NCI-H1436 treated with DMSO at 0.1 percent for 48 hours (cell line): ENCODE results near the gene PGLYRP2.

ENCODE experiments used
- DNase-seq: peaks from one replicate; lab custom pipeline; 2025; lab: John Stamatoyannopoulos, UW

The PGLYRP2 gene

DNA sequence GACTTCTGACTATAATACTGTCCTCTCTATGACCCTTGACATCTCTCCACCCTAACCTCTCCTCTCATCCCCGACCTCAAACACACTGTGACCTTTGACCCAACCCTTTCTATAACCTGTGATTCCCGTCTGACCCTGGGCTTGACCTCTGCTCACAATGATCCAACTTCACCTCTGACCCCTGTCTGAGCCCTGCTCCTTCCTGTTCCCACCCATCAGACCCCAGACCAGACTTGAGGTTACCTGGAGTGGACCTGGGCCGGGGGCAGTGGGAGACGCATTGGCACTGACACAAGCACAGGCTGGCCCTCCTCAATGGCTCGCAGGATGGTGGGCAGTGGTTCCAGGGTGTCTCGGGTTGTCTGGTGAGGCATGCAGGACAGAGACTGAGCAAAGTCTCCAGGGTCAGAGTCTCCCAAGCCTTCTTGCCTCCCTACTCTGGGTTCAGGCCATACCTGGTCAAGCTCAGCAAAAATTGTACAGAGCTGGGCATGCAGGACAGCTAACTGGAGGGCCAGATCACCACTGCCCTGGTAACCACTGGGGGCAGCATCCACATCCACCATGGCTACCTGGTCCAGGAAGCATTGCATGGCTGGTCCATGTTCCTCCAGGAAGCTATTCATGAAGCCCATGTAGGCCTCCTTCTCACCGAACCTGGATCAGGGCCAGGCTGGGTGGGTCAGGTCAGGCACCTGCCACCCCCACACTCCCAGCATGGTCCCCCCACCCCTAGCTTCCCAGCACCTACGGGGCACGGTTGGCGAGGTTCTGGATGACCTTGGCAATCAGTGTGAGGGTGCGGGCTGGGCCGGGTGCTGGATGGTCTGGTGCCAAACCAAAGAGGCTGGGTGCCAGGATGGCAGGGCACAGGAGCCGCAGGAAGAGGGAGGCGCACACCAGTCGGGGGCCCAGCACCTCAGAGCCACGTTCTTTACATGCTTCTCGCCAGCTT lies 25.1 kb downstream of the PGLYRP2 start:
- no peak for DNase-seq

DNA sequence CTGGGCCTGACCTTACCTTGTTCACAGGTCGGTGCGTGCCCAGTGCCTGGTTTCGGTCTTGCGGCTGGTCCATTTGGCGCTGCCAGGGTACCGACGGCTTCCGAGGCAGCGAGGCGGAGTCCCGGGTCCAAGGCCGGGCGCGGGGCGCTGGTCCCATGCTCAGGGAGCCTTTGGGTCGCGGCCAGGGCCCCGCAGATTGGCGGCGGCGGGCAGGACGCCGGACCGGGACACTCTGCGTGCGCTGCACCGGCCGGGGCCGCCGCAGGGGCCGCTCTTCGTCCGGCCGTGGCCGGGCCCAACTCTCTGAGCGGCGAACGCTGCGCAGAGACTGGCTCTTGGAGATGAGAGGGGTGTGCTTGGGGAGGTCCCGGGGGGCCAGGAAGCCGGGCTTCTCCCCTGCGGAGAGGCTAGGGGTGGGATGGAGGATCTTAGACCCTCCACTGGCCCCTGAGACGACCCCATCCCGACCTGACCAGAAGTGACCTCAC lies 26.2 kb downstream of the PGLYRP2 start:
- DNase-seq = no peak

DNA sequence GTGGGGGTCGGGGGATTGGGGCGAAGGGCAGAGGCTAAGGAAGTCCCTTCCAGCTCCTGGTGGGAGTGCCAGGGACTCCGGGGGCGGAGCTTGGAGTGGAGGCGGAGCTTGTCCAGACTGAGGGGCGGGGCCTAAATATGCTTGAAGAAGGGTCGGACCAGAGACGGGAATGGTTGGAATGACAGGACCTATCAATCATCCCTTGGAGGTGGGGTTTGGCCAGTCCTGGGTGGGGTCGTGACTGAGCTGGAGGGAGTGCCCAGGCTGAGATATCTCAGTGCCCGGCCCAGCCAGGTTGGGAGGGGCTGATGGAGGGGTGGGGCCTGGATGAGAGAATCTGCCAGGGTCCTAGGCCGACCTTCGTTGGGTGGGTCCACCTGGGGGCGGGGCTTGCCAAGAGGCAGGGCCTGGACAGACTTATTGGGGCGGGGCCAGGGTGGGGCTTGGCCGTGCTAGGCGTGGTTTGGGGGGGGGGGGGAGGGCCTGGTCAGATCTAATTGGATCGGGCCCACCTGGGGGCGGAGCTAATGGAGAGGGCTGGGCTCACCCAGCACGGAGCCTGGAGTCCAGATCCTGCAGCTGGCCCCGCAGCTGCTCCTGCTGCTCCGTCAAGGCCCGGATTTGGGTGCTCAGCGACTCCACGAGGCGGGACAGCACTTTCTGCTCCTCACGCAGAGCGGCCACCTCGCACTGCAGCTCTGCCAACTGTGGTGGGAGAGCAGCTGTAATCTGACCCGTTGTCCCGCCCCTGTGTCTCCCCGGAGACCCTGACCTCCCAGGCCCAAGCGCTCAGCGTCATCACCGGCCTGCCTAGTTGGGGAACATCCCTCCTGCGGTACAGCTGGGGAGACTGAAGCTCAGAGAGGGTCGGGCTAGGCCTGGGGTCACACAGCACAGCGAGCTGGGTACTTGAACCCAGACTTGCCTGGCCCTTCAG lies 26.9 kb downstream of the PGLYRP2 start:
- peak; percentile 26 for DNase-seq

DNA sequence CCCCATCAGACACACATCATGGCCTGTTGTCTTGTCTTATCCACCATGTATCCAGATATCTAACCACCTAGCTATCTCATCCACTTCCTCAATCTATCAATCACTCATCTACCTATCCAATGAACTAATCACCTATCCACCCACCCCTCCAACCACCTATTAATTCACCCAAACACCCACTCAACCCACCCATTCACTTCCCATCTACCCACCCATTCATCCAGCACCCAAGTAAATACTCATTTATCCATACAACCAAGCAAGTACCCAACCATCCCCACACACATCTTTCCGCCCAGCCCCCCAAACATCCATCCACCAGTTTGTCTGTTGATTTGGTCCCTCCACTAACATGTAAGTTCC lies 28.8 kb downstream of the PGLYRP2 start:
- no peak for DNase-seq

DNA sequence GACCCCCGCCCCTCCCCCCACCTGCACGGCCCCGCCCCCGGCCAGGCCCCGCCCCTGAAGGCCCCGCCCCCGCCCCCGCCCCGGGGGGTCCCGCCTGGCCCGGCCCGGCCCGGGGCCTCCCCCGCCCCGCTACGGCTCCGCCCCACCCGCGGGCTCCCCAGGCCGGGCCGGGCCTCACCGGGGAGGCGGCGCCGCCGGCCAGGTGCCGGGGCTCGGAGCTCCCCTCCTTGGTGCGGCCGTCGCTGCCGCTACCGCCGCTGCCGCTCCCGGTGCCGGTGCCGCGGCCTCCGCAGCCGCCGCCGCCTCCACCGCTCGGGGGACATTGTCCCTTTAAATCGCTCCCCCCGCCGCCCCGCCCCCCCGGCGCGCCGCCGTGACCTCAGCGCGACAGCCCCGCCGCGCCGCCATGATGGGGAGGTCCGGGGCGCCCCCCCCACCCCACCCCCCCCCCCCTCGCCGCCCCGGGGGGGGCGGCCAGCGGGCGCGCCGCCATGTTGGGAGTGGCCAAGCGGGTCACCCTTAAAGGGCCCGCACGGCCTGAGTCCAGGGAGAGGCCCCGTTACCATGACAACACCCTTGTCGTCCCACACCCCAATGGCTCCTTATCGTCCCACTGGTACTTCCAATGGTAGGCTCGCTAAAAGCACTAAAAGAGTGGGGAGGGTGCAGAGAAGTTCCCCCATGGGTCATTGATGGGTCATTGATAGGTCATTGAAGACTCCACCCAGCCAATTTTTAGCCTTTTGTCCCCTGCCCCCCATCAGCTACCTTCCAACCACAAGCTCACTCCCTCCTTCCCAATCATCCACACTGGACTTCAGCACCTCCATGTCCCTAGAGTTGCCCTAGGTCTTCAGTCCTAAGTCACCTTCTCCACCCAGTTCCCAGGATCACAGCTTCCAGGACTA lies 29.4 kb downstream of the PGLYRP2 start, which contains the start of gene WIZ:
Gene WIZ (minus strand): TSS at position 337 of the 908 bp plus-strand sequence. CDS start 1,649 bp downstream, outside the sequence.
- DNase-seq = no peak

DNA sequence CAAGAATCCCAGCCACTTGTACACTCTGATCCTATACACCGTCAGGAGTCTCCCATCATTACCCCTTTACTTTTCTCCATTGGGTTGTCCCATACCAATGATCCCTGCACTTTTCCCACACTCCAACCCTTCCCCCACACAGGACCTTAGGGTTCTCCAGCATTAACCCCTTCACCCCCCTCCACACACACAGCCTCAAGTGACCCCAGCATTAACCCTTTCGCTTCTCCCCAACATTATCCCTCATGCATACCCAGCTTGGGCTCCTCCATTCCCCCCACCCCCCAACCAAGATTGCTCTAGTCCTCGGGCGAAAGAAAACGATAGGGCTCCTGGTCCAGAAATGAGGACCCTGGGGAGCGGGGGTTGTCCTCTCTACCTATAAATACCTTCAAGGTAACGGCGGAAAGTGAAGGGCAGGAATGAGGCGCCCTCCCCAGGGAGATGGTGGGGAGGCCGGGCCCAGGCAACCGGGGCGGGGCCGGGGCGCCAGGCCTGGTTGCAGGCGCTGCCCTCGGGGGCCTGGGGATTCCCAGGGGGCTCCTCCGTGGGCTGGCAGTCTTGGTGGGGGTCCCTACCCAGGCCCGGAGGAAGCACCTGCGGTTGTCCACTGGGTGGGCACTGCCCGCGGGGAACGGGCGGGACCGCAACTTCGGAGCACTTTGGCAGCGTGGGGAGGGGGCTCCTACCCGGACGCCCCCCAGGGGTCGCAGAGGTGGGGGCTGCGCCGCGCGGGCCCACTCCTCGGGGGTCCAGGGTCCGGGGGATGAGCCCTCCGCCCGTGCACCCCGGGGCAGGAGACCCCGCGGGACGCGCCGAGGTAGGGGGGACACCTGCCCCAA lies 30.3 kb downstream of the PGLYRP2 start:
- DNase-seq = no peak

DNA sequence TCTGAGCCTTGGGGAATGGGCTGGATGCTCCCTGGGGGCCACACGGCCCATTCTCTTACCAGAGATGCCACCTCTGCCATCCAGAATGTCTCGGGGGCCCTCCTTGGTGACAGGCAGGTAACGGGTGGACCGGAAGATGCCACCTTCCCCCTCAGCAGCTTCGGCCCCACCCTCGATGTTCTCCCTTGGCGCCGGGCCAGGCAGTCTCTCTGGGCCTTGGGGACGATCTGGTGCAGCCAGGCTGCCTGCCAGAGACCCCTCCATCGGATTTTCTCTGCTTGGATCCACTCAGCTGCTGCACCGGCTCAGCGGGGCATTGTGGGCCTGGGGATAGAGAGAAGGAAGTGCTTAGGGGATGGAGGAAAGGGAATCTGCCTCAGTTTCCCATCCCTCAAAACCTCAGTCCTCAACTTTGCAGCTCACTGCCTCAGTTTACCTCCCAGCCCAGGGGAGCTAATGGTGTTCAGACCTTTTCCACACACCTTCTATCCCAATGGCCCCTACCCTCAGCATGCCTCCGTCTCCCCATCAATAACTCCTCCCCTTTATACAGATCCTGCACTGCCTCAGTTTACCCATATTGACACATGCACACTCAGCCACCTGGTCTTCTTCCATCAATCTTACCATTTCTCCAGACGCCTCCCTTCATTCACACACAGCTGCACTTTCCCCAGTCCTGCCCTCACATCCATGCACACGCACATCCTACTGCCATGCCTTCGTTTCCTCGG lies 31.1 kb downstream of the PGLYRP2 start:
- DNase-seq = no peak

DNA sequence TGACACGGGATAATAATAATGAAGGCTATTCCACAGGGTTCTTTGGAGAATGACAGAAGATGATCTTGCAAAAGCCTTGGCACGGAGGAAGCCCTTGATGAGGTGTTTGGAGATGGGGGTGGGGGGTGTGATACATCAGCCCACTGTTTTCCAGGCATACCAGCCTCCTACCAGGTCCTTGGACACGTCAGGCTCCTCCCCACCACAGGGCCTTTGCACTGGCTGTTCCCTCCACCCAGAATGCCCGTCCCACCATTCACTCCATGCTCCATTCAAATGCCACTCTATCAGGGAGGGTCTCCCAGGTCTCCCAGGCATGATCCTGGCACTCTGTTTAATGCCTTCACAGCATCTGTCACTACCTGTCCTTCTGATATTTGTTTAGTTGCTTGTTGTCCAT lies 32.2 kb downstream of the PGLYRP2 start:
- no peak for DNase-seq

DNA sequence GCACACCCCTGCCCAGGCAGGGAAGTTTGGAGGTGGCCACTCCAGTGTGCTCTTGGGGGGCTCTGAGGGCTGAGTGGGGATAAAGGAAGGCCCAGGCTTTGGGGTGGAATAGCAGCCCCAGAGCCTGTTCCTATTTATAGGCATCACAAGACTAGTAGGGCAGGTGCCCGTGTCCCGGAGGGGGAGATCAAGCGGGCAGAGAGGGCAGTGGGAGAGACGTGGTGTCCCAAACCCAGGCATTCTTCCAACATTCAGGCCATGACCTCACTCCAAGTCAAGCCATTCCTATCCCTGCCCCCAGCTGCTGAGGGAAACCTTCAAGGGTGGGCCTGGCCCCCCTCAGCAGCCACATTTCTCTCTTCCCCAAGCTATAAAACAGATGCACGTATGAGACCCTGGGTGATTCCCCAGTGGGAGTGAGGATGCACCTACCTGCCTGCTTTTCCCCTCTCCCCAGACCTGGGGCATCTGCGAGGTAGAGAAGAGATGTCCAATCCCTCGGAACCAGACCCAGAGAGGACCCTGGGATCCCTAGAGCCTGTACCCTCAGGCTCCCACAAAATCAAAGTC lies 33.4 kb downstream of the PGLYRP2 start:
- no peak for DNase-seq

DNA sequence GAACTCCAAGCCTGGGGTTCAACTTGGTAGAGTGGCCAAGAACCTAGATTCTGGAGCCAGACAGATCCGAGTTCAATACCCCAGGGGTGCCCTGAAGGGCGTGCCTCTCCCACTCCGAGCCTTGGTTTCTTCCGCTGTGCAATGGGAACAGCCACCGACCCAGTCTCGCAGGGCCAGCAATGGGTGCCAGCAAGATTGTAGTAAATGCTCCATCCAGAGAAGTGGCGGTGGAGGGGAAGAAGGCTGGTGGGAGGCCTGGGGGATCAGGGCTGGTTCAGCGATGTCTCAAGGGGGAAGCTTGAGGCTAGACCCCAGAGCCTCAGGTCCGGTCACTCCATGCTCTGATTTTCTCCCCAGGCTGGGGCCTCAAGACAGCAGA lies 34.1 kb downstream of the PGLYRP2 start:
- no peak for DNase-seq

DNA sequence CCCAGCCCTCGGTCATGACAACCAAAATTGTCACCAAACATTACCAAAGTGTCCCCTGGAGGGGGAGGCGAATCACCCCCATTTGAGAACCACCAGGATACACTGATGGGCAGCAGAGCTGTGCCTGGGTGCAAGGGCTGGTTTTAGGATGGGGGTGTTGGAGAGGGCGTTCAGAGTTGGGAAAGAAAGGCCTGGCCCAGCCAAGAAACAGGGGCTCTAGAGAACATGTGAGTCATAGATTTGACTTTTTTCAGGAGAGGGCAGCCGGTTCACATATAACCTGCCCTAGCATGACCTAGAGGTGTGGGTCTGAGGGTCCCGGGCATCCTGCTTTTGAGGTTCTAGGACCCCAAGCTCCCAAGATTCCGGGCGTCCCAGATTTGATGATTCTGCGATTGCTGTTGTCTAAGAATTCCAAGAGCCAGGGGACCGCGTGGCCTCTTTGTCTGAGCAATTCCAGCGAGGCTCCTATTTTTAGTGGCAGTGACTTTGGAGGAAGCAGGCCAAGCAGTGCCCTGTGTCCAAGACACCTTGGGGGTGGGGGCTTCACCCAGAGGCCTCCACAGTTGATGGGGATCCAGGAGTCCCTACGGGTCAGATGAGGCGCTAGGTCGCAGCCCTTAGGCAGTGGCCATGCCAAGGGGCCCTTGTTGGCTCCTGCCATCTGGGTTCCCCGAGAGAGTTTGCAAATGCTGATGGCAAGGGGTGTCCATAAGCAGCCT lies 34.6 kb downstream of the PGLYRP2 start:
- DNase-seq = no peak

DNA sequence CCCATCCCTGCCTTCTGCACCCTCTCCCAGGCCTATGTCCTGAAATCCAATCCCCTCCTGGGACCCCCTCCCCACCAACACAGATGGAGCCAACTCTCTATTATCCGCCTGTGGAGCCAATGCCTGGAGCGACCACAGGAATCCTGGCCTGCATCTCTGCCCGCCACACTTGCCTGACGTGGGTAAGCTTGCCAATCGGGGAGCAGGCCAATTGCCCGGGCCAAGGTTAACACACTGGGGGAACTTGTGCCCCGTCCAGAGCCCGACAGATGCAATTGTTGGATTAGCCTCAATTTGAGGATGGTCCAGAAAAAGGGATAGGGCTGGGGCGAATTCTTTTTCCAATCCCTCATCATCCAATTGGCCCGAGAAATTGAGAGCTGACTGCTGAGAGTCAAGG lies 35.5 kb downstream of the PGLYRP2 start:
- DNase-seq = no peak

DNA sequence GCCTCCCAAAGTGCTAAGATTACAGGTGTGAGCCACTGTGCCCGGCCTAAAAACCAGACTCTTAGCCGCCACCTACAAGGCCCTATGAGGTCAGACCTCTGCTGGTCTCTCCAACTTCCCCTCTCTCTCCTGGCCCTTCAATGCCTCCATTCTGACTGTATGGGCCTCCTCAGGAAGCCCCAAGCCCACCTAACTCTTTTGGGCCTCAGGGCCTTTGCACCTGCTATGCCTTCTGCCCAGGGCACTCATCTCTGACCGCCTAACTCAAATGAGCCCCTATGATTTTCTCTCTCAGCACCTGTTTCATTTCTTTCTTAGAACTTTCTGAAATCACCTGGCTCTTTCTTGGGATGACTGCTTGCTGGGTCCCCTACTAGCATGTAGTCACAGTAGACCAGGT lies 36.0 kb downstream of the PGLYRP2 start:
- no peak for DNase-seq

DNA sequence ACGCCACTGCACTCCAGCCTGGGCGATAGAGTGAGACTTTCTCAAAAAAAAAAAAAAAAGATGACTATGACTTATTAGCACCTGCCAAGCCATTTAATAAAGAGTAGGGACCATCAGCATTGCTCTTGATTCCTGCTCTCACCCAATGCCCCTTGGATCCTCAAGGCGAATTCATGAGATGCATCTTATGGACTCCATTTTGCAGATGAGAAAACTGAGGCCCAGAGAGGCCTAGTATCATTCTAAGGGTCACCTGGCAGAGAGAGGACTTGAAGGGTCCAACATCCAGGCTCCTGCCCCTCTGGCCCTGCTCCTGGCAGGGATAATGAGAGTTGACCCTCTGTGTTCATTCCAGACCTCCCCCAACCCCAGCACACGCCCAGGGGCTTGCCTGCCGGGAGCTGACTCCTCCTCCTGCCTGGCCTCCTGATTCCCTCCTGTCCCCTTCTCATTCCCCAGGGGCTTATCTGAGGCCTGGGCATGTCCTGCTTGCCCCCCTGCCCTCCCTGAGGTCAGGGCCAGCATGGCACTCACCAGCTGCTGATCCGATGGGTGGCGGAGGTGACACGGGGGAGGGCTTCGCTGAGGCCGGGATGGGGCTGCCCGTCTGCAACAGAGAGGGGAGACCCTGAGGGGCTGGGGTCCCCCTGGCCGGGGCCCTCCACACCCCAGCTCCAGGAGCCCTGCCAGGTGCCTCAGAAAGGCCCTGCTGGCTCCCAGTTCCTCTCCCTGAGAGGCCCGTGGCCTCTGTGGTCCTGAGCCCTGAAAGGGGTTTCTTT lies 37.0 kb downstream of the PGLYRP2 start:
- DNase-seq = no peak

DNA sequence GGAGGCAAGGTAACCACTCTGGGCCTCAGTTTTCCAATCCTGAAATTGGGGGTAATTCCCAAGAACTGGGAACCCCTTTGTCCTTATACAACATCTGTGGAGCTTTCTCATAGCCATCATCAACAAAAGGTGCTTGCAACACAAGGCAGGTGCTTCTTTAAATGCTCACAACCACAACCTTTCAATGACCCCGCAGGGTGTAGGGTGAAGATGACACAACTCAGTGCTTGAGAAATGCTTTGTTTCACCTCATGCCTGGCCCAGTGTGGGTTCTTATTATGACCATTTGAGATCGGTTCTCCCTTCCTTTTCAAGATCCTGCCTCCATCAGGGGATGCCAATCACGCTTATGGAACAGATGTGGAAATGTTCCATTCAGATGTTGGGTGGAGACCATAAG lies 38.0 kb downstream of the PGLYRP2 start:
- no peak for DNase-seq

DNA sequence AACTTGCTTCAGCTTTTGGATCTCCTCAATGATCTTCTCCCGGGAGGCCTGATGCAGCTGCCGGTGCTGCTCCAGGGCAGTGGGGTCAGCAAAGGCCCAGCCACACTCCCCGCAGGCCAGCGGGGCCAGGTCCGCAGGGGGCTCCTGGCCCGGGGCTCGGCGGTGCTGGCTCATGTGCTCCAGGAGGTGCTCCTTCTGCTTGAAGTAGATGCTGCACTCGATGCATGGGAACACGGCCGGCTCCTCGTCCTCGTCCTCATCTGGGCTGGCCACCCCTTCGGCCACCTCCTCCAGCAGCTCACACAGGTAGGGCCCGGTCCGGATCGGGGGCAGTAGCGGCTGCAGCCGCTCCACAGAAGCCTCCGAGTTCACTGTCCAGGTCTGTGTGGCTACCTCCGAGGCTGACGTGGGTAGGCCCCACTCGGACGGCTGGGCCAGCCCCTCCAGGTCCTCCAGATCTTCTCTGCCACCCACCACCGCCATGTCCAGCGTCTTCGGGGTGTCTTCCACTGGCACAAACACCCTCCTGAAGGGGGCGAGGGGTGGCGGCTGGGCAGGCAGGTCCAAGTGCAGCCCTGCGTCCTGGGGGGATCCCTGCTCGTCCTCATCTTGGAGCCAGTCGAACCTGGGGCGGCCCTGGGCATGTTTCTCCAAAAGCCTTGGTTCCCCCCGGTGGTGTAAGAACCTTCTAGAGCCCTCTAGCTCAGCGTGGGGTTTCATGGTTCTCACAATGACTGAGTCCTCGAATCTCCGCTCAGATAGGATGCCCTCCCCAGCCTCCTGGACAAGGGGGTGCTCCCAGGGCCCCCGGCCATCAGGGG lies 39.3 kb downstream of the PGLYRP2 start:
- no peak for DNase-seq
